Measurements from ENCODE around the gene ANK3. TPM values are rescaled to one million over a fixed set of nuclear protein-coding genes. Genes with fewer than 3 reads are reported as not detected.

ANK3 gene
- total and polyA plus RNA-seq, 2 donors (not counting 1 experiment from before 2014, with no cell fraction given) = 0.50 to 0.79 TPM

DNA sequence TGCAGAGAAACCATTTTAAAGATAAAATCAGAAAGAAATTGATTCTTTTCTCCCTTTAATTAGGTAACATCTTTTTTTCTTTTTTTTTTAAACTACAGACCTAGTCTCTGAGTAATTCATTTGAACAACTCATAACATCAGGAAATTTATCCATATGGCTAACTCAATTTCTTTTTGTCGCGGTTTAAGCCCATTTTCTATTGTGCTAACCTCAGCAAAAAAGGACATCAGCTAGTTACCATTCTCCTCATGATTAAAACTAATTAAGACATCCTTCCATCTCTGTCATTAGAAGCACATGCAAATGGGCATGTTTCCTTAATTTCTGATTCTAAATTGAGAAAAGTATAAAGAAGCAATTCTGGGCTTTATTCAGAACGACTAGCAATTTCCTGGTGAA, 57.8 kb downstream of the ANK3 start:
- H3K27me3 ChIP-seq (ENCODE audit: control insufficient read depth, insufficient read depth, low read length) = no peaks in the 10 kb centered on the region
- no peak overlapping the region for H3K27ac ChIP-seq (ENCODE audit: insufficient read depth, low read length)
- no peaks in the 10 kb centered on the region for H3K79me2 ChIP-seq (ENCODE audit: control insufficient read depth, insufficient read depth, low read length)
- H3K4me3 ChIP-seq (replicated peaks in 1 of 4; ENCODE audit: control extremely low read depth in 1 of 4, insufficient read depth in 1 of 4, low read depth in 3 of 4, low read length in 4 of 4) = no peak overlapping the region
- H2AFZ ChIP-seq (ENCODE audit: low read length) = no peak overlapping the region
- no peaks in the 10 kb centered on the region for H3K36me3 ChIP-seq (ENCODE audit: control insufficient read depth, insufficient read depth, low read length)
- H3K9ac ChIP-seq (ENCODE audit: insufficient read depth, low read length) = no peak overlapping the region
- H4K20me1 ChIP-seq (ENCODE audit: control insufficient read depth, extremely low read depth, insufficient read depth, low read length) = no peaks in the 10 kb centered on the region
- no peak for TF ChIP-seq CTCF (conservative IDR thresholded peaks at IDR 0.05 in 1 of 2, IDR thresholded peaks at IDR 0.05 in 1 of 2; ENCODE audit: low read depth in 1 of 2, low read length in 2 of 2)
- no peaks in the 10 kb centered on the region for H3K9me3 ChIP-seq (ENCODE audit: control insufficient read depth, insufficient read depth, low read depth, low read length)
- no peak for DNase-seq (ENCODE audit: low read depth in 2 of 2)
- H3K4me2 ChIP-seq (ENCODE audit: extremely low read depth, insufficient read depth, low read length) = no peak overlapping the region
- no peaks in the 10 kb centered on the region for H3K4me1 ChIP-seq (ENCODE audit: control insufficient read depth, extremely low read depth, insufficient read depth, low read length)

GRCh38 chr10:60323162-60323561, 66.5 kb downstream of the ANK3 start:
- no peak overlapping the region for H2AFZ ChIP-seq (ENCODE audit: low read length)
- DNase-seq (ENCODE audit: low read depth in 2 of 2) = peak in 1 of 2 donors; percentile 63

DNA sequence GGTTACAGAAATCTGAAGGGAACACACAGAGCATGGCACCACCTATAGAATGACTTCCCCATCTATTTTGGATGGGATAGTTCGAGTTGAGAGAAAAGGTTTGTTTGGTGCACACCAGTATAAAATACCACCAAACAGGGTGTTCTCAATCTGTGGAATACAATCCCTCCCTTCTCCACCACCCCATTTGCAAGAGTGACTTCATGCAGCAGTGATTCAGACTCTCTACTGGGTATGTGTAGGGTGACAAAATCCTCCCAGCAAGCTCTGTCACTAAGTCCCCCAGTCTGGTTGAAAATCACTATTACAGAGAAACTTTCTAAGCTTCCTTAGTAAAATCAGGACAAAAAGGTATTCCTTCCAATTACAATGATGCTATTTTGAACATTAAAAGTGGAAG, 69.0 kb downstream of the ANK3 start:
- TF ChIP-seq EZH2 (IDR thresholded peaks at IDR 0.05; ENCODE audit: low read length, missing control alignments) = no peak
- TF ChIP-seq CTCF (conservative IDR thresholded peaks at IDR 0.05 in 1 of 2, IDR thresholded peaks at IDR 0.05 in 1 of 2; ENCODE audit: low read depth in 1 of 2, low read length in 2 of 2) = no peak
- no peaks in the 10 kb centered on the region for H3K36me3 ChIP-seq (ENCODE audit: control insufficient read depth, insufficient read depth, low read length)
- H3K4me2 ChIP-seq (ENCODE audit: extremely low read depth, insufficient read depth, low read length) = no peak overlapping the region
- no peaks in the 10 kb centered on the region for H3K4me1 ChIP-seq (ENCODE audit: control insufficient read depth, extremely low read depth, insufficient read depth, low read length)
- no peaks in the 10 kb centered on the region for H3K9me3 ChIP-seq (ENCODE audit: control insufficient read depth, insufficient read depth, low read depth, low read length)
- no peaks in the 10 kb centered on the region for H4K20me1 ChIP-seq (ENCODE audit: control insufficient read depth, extremely low read depth, insufficient read depth, low read length)
- no peak overlapping the region for H3K27ac ChIP-seq (ENCODE audit: insufficient read depth, low read length)
- H3K9ac ChIP-seq (ENCODE audit: insufficient read depth, low read length) = no peak overlapping the region
- DNase-seq (ENCODE audit: low read depth in 2 of 2) = no peak
- H2AFZ ChIP-seq (ENCODE audit: low read length) = no peak overlapping the region
- no peak overlapping the region for H3K4me3 ChIP-seq (replicated peaks in 1 of 4; ENCODE audit: control extremely low read depth in 1 of 4, insufficient read depth in 1 of 4, low read depth in 3 of 4, low read length in 4 of 4)
- no peaks in the 10 kb centered on the region for H3K27me3 ChIP-seq (ENCODE audit: control insufficient read depth, insufficient read depth, low read length)
- no peaks in the 10 kb centered on the region for H3K79me2 ChIP-seq (ENCODE audit: control insufficient read depth, insufficient read depth, low read length)

More at GRCh38 chr10:60323162-60323561, 66.5 kb downstream of the ANK3 start:
- Histone ChIP-seq H3K36me3 (ENCODE audit: control insufficient read depth, insufficient read depth, low read length) (no peaks in the 10 kb centered on the region), H3K4me2 (ENCODE audit: extremely low read depth, insufficient read depth, low read length) (no peak overlapping the region), H3K27me3 (ENCODE audit: control insufficient read depth, insufficient read depth, low read length) (no peaks in the 10 kb centered on the region), H3K4me1 (ENCODE audit: control insufficient read depth, extremely low read depth, insufficient read depth, low read length) (no peaks in the 10 kb centered on the region), H3K9me3 (ENCODE audit: control insufficient read depth, insufficient read depth, low read depth, low read length) (no peaks in the 10 kb centered on the region), H3K9ac (ENCODE audit: insufficient read depth, low read length) (no peak overlapping the region), H4K20me1 (ENCODE audit: control insufficient read depth, extremely low read depth, insufficient read depth, low read length) (no peaks in the 10 kb centered on the region), H3K4me3 (replicated peaks in 1 of 4; ENCODE audit: control extremely low read depth in 1 of 4, insufficient read depth in 1 of 4, low read depth in 3 of 4, low read length in 4 of 4) (no peak overlapping the region), H3K27ac (ENCODE audit: insufficient read depth, low read length) (no peak overlapping the region), H3K79me2 (ENCODE audit: control insufficient read depth, insufficient read depth, low read length) (no peaks in the 10 kb centered on the region)
- TF ChIP-seq EZH2 (IDR thresholded peaks at IDR 0.05; ENCODE audit: low read length, missing control alignments) = no peak
- TF ChIP-seq CTCF (conservative IDR thresholded peaks at IDR 0.05 in 1 of 2, IDR thresholded peaks at IDR 0.05 in 1 of 2; ENCODE audit: low read depth in 1 of 2, low read length in 2 of 2) = no peak

Data from fibroblast of lung (primary cell).